Effector memory CD4-positive, alpha-beta T cell (primary cell): ENCODE measurements around the gene TXNIP.

Source experiments
- DNase-seq, 3 donors: peaks; one replicate each; pipeline ENCODE4 v3.0.0-alpha.2; 2020
- H3K27ac ChIP-seq: 2 replicates; pipeline ENCODE4 v1.7.0; 2013; ENCODE audit warnings: mild to moderate bottlenecking, low read length, moderate library complexity; ENCODE audit not compliant: insufficient read depth, poor library complexity, severe bottlenecking
- H3K27me3 ChIP-seq: replicated peaks from 2 replicates; pipeline ENCODE4 v1.7.0; 2013; ENCODE audit warnings: mild to moderate bottlenecking, low read length; ENCODE audit not compliant: insufficient read depth, control insufficient read depth, poor library complexity, severe bottlenecking
- H3K36me3 ChIP-seq: 2 replicates; pipeline ENCODE4 v1.7.0; 2013; ENCODE audit warnings: mild to moderate bottlenecking, low read length, moderate library complexity; ENCODE audit not compliant: control insufficient read depth, insufficient read depth
- H3K4me1 ChIP-seq: 2 replicates; pipeline ENCODE4 v1.7.0; 2013; ENCODE audit warnings: low read length, mild to moderate bottlenecking; ENCODE audit not compliant: control insufficient read depth, insufficient read depth, poor library complexity, severe bottlenecking
- H3K4me3 ChIP-seq: 2 replicates; pipeline ENCODE4 v1.7.0; 2013; ENCODE audit warnings: low read length, low read depth, mild to moderate bottlenecking; ENCODE audit not compliant: insufficient read depth, poor library complexity, severe bottlenecking
- H3K9me3 ChIP-seq: 2 replicates; pipeline ENCODE4 v1.7.0; 2013; ENCODE audit warnings: mild to moderate bottlenecking, low read length, moderate library complexity; ENCODE audit not compliant: control insufficient read depth

Gene TXNIP

DNA sequence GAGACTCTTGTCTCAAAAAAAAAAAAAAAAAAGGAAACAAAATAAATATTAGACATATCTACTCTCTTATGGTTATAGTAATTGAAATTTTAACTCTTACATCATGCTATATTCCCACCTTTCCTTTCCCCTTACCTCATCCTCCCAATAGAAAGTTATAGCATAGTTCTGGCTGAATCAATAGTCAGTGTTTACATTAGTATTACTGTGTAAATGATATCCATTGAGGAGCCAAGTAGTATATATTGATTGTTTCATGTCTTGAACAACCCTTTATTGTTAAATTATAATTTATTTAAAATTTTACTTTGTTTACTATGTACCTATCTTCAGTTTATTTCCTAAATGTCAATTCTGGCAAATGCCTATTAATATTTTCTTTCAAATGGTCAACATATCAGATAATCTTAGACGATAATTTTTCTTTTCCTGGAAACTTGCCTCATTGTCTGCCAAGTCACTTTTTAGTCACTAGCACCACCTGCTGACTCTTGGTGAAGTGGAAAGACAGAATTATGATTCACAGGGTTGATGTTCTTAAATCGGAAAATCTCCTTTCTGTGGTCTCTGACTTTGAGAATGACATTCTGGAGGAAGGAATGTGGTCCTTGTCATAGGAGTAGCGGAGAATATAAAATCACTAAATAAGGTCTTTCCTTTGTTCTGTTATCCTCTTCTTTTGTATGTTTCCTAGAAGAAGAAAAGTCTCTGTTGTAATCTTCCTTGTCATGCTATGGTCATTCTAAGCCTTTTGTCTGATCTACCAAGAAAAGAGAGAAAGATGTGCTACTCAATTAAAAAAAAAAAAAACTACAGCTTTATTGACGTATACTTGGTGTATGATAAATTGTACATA, 16.6 kb upstream of the TXNIP start:
- Histone ChIP-seq H3K4me3 (no peak overlapping the region), H3K36me3 (no peaks in the 10 kb centered on the region), H3K4me1 (peaks cover 6% of the 10 kb centered on the region), H3K27me3 (no peaks in the 10 kb centered on the region), H3K27ac (no peak overlapping the region), H3K9me3 (no peaks in the 10 kb centered on the region)
- DNase-seq, result peak; percentile 27 to 46 (median 29)

DNA sequence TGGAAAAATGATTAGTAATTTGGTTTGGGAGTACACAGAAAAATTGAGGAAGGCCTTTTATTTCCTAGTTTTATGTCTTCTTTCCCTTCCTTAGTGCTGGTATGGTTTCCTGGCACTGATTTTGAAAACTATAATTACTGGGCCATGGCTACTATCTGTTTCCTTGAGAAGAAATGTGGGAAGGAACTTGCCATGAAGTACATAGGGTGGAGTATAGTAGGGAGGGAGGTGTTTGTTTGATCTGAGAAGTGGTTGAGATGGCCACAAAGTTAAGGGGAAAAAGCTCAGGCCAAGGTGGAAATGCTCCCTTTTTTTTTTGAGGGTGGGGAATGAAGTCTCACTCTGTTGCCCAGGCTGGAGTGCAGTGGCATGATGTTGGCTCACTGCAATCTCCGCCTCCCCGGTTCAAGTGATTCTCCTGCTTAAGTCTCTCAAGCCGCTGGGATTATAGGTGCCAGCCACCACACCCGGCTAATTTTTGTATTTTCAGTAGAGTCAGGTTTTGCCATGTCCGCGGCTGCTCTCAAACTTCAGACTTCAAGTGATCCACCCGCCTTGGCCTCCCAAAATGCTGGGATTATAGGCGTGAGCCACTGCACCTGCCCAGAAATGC, 13.9 kb upstream of the TXNIP start:
- Histone ChIP-seq H3K4me1 (peaks cover 14% of the 10 kb centered on the region), H3K9me3 (no peaks in the 10 kb centered on the region), H3K27ac (no peak overlapping the region), H3K27me3 (no peaks in the 10 kb centered on the region), H3K36me3 (no peaks in the 10 kb centered on the region), H3K4me3 (no peak overlapping the region)
- DNase-seq, result no peak

DNA sequence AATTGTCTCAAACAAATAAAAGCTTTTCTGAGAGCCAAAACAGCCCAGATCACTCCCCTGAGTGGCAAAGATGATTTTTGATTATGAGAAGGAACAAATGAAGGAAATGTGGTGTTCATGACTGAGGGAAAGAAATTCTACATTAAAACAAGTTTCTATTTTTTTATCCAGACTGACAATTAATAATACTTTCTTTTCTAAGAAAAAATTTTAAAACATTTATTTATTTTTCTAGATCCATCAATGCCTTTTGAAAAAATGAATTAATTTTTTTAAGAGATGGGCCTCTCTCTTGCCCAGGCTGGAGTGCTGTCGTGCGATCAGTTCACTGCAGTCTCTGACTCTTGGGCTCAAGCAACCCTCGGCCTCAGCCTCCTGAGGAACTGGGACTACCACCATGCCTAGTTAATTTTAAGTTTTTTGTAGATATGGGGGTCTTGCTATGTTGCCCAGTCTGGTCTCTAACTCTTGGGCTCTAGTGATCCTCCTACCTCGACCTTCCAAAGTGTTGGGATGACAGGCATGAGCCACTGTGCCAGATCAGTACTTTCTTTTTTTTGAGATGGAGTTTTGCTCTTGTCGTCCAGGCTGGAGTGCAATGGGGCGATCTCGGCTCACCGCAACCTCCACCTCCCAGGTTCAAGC, 11.2 kb upstream of the TXNIP start:
- H3K9me3 ChIP-seq, result no peaks in the 10 kb centered on the region
- no peak overlapping the region for H3K4me3 ChIP-seq
- H3K4me1 ChIP-seq, result peaks cover 11% of the 10 kb centered on the region
- peak overlapping the region; percentile 64 for H3K27ac ChIP-seq
- no peak for DNase-seq
- no peaks in the 10 kb centered on the region for H3K36me3 ChIP-seq
- no peaks in the 10 kb centered on the region for H3K27me3 ChIP-seq

DNA sequence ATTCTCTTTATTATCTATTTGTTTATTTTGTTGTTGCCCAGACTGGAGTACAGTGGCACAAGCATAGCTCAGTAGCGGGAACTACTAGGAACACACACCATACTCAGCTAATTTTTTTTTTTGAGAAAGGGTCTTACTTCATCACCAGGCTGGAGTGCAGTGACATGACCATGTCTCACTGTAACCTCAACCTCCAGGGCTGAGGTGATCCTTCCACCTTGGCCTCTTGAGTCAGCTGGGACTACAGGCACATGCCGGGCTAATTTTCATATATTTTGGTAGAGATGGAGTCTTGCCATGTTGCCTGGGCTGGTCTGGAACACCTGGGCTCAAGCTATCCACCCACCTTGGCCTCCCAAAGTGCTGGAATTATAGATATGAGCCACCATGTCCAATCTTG, 5.3 kb upstream of the TXNIP start:
- H3K27ac ChIP-seq, result peak overlapping the region; percentile 48

DNA sequence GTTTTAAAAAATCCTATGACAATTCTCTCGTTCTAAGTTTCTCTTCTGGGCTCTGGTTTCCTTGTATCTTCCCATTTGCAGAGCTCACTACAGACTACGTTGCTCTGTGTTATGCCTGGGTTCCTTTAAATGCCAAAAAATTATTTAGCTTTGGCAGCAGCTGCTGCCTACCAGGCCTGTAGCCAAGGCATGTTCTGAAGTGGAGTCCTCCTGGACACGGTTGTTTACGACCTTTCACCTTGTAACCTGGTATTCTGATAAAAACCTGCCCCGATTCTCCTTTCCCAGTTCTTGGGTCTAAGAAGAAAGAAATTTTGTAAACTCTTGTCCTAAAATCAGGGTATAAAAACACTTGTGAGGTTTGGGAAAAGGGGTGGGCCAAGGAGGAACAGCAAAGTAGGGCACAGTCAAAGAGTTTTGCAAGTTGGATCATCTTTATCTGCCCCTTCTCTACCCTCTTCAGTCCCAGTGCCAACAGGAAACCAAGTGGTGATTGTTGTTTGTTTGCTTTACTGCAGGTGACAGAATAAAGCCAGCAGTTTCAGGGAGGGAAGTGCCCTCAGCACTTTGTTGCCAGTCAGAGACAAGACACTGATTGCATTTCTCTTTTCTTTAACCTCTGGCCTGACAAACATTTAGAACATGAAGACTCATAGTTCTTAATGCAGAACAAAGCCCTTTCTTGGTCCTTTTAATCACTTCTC, 3.1 kb upstream of the TXNIP start:
- Histone ChIP-seq H3K4me1 (peaks cover 37% of the 10 kb centered on the region), H3K9me3 (no peaks in the 10 kb centered on the region), H3K4me3 (peak overlapping the region; percentile 20), H3K27me3 (no peaks in the 10 kb centered on the region), H3K36me3 (peaks cover 17% of the 10 kb centered on the region), H3K27ac (peak overlapping the region; percentile 96)
- DNase-seq, result peak in 1 of 3 donors; percentile 24

More for the DNA sequence above, 5.3 kb upstream of the TXNIP start:
- Histone ChIP-seq H3K9me3 (no peaks in the 10 kb centered on the region), H3K27me3 (no peaks in the 10 kb centered on the region), H3K4me3 (no peak overlapping the region), H3K36me3 (no peaks in the 10 kb centered on the region), H3K4me1 (peaks cover 44% of the 10 kb centered on the region)
- no peak for DNase-seq

DNA sequence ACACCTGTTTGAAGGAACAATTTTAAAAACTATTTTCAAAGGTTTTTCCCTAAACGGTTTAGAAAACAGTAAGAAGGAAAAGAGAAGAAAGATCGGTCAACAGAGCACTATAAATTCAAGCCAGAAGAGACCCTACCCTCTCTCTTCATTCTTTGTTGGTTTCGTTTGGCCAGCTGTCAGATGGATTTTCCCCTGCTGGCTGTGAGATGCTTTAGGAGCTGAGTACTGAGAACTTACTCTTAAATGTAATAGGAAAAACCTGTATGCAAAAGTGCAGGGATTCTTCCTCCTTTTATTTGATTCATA, 1.3 kb upstream of the TXNIP start:
- H3K4me3 ChIP-seq, result peak overlapping the region; percentile 95

DNA sequence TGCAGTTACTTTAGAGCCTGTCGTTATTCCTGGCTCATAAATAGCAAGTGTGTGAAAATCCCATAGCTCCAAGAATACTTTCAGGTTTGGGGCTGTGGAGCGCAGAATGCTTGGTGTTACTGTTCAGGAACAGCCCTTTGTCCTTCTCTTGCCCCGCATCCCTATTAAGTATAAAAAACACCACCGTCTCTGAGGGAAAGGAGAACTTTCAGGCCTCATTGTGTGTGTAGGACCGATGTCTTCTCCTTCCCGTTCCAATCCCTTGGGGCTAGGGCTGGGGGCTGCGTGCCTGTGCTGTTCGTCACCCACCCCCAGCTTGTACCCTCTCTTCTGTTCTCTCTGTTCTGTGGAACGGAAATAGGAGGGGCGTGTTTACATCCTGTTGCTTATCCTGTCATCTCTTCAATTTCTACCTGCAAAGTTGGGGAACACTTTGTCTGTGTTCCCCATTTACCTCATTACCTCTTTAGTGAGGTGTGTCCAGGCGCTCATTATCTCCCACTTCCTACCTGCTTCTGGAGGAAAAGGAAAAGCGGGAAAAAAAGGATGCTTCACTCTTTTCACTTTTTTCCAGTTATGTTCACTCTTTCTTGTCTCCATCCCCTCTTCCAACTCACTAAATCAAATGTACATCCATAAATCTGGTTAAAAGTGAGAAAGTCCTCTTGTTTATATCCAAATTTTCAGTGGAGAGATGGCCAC, 788 bp upstream of the TXNIP start:
- peaks cover 35% of the 10 kb centered on the region for H3K36me3 ChIP-seq
- no peaks in the 10 kb centered on the region for H3K27me3 ChIP-seq
- H3K9me3 ChIP-seq, result no peaks in the 10 kb centered on the region
- peak overlapping the region; percentile 96 for H3K27ac ChIP-seq
- H3K4me1 ChIP-seq, result peaks cover 42% of the 10 kb centered on the region
- peak overlapping the region; percentile 95 for H3K4me3 ChIP-seq
- DNase-seq, result peak; percentile 13 to 44 (median 43)

More for the DNA sequence above, 1.3 kb upstream of the TXNIP start:
- H3K36me3 ChIP-seq, result peaks cover 35% of the 10 kb centered on the region
- peak overlapping the region; percentile 96 for H3K27ac ChIP-seq
- H3K27me3 ChIP-seq, result no peaks in the 10 kb centered on the region
- H3K9me3 ChIP-seq, result no peaks in the 10 kb centered on the region
- H3K4me1 ChIP-seq, result peaks cover 44% of the 10 kb centered on the region
- no peak for DNase-seq

DNA sequence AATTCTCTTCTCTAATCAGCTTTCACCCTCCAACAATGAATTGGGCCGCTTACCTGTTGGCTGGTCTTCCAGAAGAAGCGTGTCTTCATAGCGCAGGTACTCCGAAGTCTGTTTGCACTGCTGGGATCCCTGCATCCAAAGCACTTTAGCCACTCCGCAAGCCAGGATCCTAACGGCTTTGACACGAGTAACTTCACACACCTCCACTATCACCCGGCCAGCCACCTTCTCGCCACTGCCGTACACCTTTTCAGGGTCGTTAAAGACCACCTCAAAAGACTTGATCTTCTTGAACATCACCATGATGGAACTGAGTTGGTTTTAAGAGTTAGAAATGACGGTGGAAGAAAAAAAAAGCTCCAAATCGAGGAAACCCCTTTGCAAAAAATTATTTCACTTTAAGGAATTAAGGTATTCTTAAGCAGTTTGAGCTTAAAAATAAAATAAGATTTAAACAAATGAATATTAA, 381 bp downstream of the TXNIP start:
- no peaks in the 10 kb centered on the region for H3K9me3 ChIP-seq
- peaks cover 35% of the 10 kb centered on the region for H3K36me3 ChIP-seq
- peaks cover 31% of the 10 kb centered on the region for H3K4me1 ChIP-seq
- peak overlapping the region; percentile 96 for H3K27ac ChIP-seq
- H3K27me3 ChIP-seq, result no peaks in the 10 kb centered on the region
- peak overlapping the region; percentile 95 for H3K4me3 ChIP-seq
- no peak for DNase-seq

DNA sequence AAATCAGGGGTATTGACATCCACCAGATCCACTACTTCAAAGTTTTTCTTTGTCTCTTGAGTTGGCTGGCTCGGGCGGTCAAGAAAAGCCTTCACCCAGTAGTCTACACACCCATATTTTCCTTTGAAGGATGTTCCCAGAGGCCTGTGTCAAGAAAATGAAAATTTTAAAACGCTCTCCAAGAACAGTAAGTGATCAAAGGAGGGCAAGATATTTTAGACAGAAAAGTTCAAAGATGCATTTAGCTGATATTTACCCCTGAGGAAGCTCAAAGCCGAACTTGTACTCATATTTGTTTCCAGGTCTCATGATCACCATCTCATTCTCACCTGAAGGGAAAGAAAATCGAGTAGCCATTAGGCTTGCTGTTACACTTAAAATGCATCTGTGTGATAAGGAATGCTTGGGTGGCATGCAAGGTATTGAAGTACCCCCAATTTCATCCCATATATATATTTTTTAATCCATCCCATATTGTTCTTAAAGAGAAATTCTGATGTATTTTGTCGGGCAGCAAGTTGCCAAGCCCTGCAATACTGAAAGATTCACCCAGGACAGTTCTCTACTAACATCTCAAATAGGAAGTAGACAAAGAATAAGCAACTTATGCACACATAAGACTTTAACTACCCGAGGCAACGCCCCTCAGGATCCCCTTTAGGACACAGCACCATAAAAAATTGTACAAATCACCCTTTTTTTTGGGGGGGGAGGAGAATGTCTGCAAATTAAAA, 1.1 kb downstream of the TXNIP start:
- DNase-seq, result no peak
- Histone ChIP-seq H3K9me3 (no peaks in the 10 kb centered on the region), H3K27ac (peak overlapping the region; percentile 96), H3K27me3 (no peaks in the 10 kb centered on the region), H3K36me3 (peaks cover 35% of the 10 kb centered on the region), H3K4me1 (peaks cover 30% of the 10 kb centered on the region), H3K4me3 (peak overlapping the region; percentile 95)
